ENCODE measurements around the gene INTS13. TPM values are rescaled to one million over a fixed set of nuclear protein-coding genes. Genes with fewer than 3 reads are reported as not detected.
"Not testable (repeated sequence)": the region's sequence is repeated elsewhere in the genome, so short reads cannot be mapped to it uniquely, and the experiment has no call there.

The INTS13 gene
- total and polyA plus RNA-seq, 4 donors = 12.4 to 21.8 (median 17.9) TPM

DNA sequence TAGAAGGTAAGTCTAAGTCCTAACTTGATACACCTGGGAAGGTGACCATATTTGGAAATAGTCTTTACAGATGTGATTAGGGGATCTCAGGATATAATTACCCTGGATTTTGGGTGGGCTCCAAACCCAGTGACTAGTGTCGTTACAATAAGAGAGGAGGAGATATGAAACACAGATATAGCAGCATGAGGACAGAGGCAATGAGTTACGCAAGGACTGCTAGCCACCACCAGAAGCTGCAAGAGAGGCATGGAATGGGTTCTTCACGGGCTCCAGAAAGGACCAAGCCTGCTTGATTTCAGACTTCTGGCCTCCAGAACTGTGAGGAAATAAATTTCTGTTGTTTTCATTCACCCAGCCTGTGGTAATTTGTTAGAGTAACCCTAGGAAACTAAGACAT, 29.1 kb upstream of the INTS13 start:
- TF ChIP-seq, protein P1, sequence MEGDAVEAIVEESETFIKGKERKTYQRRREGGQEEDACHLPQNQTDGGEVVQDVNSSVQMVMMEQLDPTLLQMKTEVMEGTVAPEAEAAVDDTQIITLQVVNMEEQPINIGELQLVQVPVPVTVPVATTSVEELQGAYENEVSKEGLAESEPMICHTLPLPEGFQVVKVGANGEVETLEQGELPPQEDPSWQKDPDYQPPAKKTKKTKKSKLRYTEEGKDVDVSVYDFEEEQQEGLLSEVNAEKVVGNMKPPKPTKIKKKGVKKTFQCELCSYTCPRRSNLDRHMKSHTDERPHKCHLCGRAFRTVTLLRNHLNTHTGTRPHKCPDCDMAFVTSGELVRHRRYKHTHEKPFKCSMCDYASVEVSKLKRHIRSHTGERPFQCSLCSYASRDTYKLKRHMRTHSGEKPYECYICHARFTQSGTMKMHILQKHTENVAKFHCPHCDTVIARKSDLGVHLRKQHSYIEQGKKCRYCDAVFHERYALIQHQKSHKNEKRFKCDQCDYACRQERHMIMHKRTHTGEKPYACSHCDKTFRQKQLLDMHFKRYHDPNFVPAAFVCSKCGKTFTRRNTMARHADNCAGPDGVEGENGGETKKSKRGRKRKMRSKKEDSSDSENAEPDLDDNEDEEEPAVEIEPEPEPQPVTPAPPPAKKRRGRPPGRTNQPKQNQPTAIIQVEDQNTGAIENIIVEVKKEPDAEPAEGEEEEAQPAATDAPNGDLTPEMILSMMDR (IDR thresholded peaks at IDR 0.05; ENCODE audit: control extremely low read depth, extremely low read depth) = no peak
- Histone ChIP-seq H3K27ac (ENCODE audit: low read depth in 1 of 2, low read length in 1 of 2) (no peak overlapping the region), H3K4me3 (no peak overlapping the region), H3K9me3 (ENCODE audit: control insufficient read depth in 4 of 4, insufficient read depth in 3 of 4, low read length in 3 of 4) (no peaks in the 10 kb centered on the region), H3K9ac (ENCODE audit: insufficient read depth in 1 of 2, low read length in 2 of 2) (no peak overlapping the region), H3K36me3 (ENCODE audit: control insufficient read depth in 4 of 4, insufficient read depth in 4 of 4, low read length in 4 of 4) (peaks cover 5 to 22% (median 8%) of the 10 kb centered on the region in 4 donors), H3K4me1 (ENCODE audit: control insufficient read depth in 5 of 5, insufficient read depth in 5 of 5, low read length in 5 of 5) (no peaks in the 10 kb centered on the region), H3K27me3 (ENCODE audit: control insufficient read depth in 3 of 3, insufficient read depth in 3 of 3, low read length in 2 of 3) (no peaks in the 10 kb centered on the region)
- no peak for DNase-seq
- no peak for ATAC-seq (ENCODE audit: insufficient read depth, low FRiP score)
- WGBS, 2 donors = 82 to 88% methylated on average over 3 of the region's 3 CpGs

DNA sequence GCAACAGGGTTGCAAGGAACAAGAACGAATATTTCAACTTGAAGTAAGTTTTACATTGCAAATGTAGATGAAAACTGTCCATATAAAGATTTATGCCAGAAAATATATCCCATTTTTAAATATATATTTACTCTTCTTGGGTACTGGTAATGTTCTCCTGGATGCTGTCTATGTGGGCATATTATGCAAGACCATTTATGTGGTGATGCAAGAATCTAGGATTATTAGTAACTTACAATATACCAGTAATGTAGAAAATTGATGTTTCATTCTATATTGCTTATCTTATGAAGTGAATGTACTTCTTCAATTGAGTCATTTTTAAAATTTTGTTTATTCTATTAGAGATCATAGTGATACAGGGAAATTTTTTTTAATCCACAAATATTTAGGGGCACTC, 25.6 kb upstream of the INTS13 start:
- Histone ChIP-seq H3K4me3 (no peak overlapping the region), H3K9me3 (ENCODE audit: control insufficient read depth in 4 of 4, insufficient read depth in 3 of 4, low read length in 3 of 4) (no peaks in the 10 kb centered on the region), H3K9ac (ENCODE audit: insufficient read depth in 1 of 2, low read length in 2 of 2) (no peak overlapping the region), H3K36me3 (ENCODE audit: control insufficient read depth in 4 of 4, insufficient read depth in 4 of 4, low read length in 4 of 4) (peaks cover 7 to 13% (median 12%) of the 10 kb centered on the region in 4 donors), H3K27ac (ENCODE audit: low read depth in 1 of 2, low read length in 1 of 2) (no peak overlapping the region), H3K4me1 (ENCODE audit: control insufficient read depth in 5 of 5, insufficient read depth in 5 of 5, low read length in 5 of 5) (no peaks in the 10 kb centered on the region), H3K27me3 (ENCODE audit: control insufficient read depth in 3 of 3, insufficient read depth in 3 of 3, low read length in 2 of 3) (no peaks in the 10 kb centered on the region)
- ATAC-seq (ENCODE audit: insufficient read depth, low FRiP score) = no peak
- TF ChIP-seq, protein P1 (IDR thresholded peaks at IDR 0.05; ENCODE audit: control extremely low read depth, extremely low read depth) = no peak
- DNase-seq = no peak
- WGBS, 2 donors = 83 to 95% methylated on average over 1 of the region's 1 CpG

DNA sequence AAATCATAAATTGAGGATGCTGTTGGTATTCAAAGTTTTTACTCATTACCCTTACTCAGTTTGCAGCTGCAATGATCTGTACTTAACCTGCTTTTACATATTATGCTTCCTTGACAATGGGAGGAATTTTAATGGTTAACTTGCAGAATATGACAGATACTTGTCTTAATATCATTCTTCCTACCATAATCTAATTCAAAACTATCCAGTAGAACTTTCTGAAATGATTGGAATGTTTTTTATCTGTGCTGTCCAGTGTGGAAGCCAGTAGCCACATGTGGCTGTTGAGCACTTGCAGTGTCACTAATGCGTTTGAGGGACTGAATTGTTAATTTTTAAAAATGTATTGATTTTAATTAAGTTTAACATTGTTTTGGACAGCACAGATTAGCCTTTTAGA, 24.0 kb upstream of the INTS13 start:
- H3K9me3 ChIP-seq (ENCODE audit: control insufficient read depth in 4 of 4, insufficient read depth in 3 of 4, low read length in 3 of 4) = no peaks in the 10 kb centered on the region
- 90 to 91% methylated on average over 1 of the region's 1 CpG for WGBS, 2 donors
- no peaks in the 10 kb centered on the region for H3K4me1 ChIP-seq (ENCODE audit: control insufficient read depth in 5 of 5, insufficient read depth in 5 of 5, low read length in 5 of 5)
- no peak overlapping the region for H3K4me3 ChIP-seq
- TF ChIP-seq, protein P1 (IDR thresholded peaks at IDR 0.05; ENCODE audit: control extremely low read depth, extremely low read depth) = no peak
- peaks cover 8 to 15% (median 12%) of the 10 kb centered on the region in 4 donors for H3K36me3 ChIP-seq (ENCODE audit: control insufficient read depth in 4 of 4, insufficient read depth in 4 of 4, low read length in 4 of 4)
- H3K9ac ChIP-seq (ENCODE audit: insufficient read depth in 1 of 2, low read length in 2 of 2) = no peak overlapping the region
- H3K27ac ChIP-seq (ENCODE audit: low read depth in 1 of 2, low read length in 1 of 2) = no peak overlapping the region
- H3K27me3 ChIP-seq (ENCODE audit: control insufficient read depth in 3 of 3, insufficient read depth in 3 of 3, low read length in 2 of 3) = no peaks in the 10 kb centered on the region
- no peak for DNase-seq
- no peak for ATAC-seq (ENCODE audit: insufficient read depth, low FRiP score)

DNA sequence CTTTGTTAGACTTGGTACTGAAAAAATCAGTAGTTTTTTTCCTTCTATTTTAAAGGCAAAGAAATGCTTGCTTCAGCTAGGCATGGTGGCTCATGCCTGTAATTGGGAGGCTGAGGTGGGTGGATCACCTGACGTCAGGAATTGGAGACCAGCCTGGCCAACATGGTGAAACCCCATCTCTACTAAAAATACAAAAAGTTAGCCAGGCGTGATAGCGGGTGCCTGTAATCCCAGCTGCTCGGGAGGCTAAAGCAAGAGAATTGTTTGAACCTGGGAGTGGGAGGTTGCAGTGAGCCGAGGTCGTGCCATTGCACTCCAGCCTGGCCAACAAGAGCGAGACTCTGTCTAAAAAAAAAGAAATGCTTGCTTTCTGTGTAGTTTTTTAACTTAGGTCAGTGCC, 23.6 kb upstream of the INTS13 start:
- 96% methylated on average over 7 of the region's 7 CpGs for WGBS, 2 donors

More for the DNA sequence above, 23.6 kb upstream of the INTS13 start:
- not testable (repeated sequence) for H3K9ac ChIP-seq (ENCODE audit: insufficient read depth in 1 of 2, low read length in 2 of 2); H3K9me3 ChIP-seq (ENCODE audit: control insufficient read depth in 4 of 4, insufficient read depth in 3 of 4, low read length in 3 of 4); H3K27me3 ChIP-seq (ENCODE audit: control insufficient read depth in 3 of 3, insufficient read depth in 3 of 3, low read length in 2 of 3); H3K4me1 ChIP-seq (ENCODE audit: control insufficient read depth in 5 of 5, insufficient read depth in 5 of 5, low read length in 5 of 5); DNase-seq; H3K27ac ChIP-seq (ENCODE audit: low read depth in 1 of 2, low read length in 1 of 2); H3K4me3 ChIP-seq; ATAC-seq (ENCODE audit: insufficient read depth, low FRiP score)
- H3K36me3 ChIP-seq (ENCODE audit: control insufficient read depth in 4 of 4, insufficient read depth in 4 of 4, low read length in 4 of 4) = peaks cover 9 to 16% (median 14%) of the 10 kb centered on the region in 4 donors

Data from lung (tissue), 12 donors.